Calu3 (cell line): Measurements from ENCODE around the gene DNAH17. TPM values are rescaled to one million over a fixed set of nuclear protein-coding genes. Genes with fewer than 3 reads are reported as not detected.
A peak's percentile ranks its signal among the peaks of the same experiment; 100 is the strongest.

ENCODE experiments used
- BruUV-seq: library from RNA; stranded (reverse); fragments of 400-500 nt; replicated peaks from 2 replicates; lab custom pipeline; 2021; lab: Mats Ljungman, UMichigan
- CTCF ChIA-PET: fragments of 300-600 bp; sonication (Branson Sonifier 250); formaldehyde crosslinking; loops from one replicate; lab custom pipeline; 2022; ENCODE audit warnings: antibody characterized with exemption; lab: Charles Lee
- DNase-seq: peaks from one replicate; pipeline ENCODE4 v3.0.0; 2022
- H3K27ac Mint-ChIP-seq: one replicate; pipeline ENCODE4 v1.8.0; 2022; ENCODE audit warnings: mixed read lengths; ENCODE audit not compliant: unreplicated experiment
- H3K27me3 Mint-ChIP-seq: one replicate; pipeline ENCODE4 v1.8.0; 2022; ENCODE audit warnings: mixed read lengths; ENCODE audit not compliant: unreplicated experiment
- H3K36me3 Mint-ChIP-seq: one replicate; pipeline ENCODE4 v1.8.0; 2022; ENCODE audit warnings: mild to moderate bottlenecking, moderate library complexity, mixed read lengths; ENCODE audit not compliant: insufficient read depth, unreplicated experiment
- H3K4me1 Mint-ChIP-seq: one replicate; pipeline ENCODE4 v1.8.0; 2022; ENCODE audit warnings: mild to moderate bottlenecking, low read depth, mixed read lengths; ENCODE audit not compliant: unreplicated experiment
- H3K4me3 Mint-ChIP-seq: one replicate; pipeline ENCODE4 v1.8.0; 2022; ENCODE audit warnings: mild to moderate bottlenecking, low read depth, moderate library complexity, mixed read lengths; ENCODE audit not compliant: unreplicated experiment
- H3K9me3 Mint-ChIP-seq: one replicate; pipeline ENCODE4 v1.8.0; 2022; ENCODE audit warnings: low read depth, mixed read lengths; ENCODE audit not compliant: unreplicated experiment
- CTCF ChIP-seq: fragments of 200-600 bp; IDR thresholded peaks from one replicate; pipeline ENCODE4 v1.8.0; 2022; ENCODE audit warnings: antibody characterized with exemption; ENCODE audit not compliant: unreplicated experiment
- intact Hi-C: fragments of 100-400 bp; cut with micrococcal nuclease; formaldehyde crosslinking; loops from one replicate; pipeline ENCODE4 v1.10.0; 2022; ENCODE audit not compliant: unreplicated experiment
- total RNA-seq: library from RNA; stranded (reverse); gene quantifications from 2 replicates; pipeline ENCODE4 v1.2.3, GENCODE V29; 2022

The DNAH17 gene
- total RNA-seq, 1 experiment from 2014 or later = 0.19 TPM

- TF ChIP-seq CTCF = no peak
- no TSS peak for BruUV-seq
- intact Hi-C loops = loop anchor here (5.0 kb wide), 1 partner anchor 73 kb away; no protein-coding TSS in a partner anchor
- no peaks in the 10 kb centered on the region for H3K36me3 Mint-ChIP-seq
- H3K4me3 Mint-ChIP-seq = no peak overlapping the region
- no peaks in the 10 kb centered on the region for H3K9me3 Mint-ChIP-seq
- CTCF ChIA-PET = no interaction called here
- peaks cover 32% of the 10 kb centered on the region for H3K27me3 Mint-ChIP-seq
- no peak for DNase-seq
- H3K4me1 Mint-ChIP-seq = no peaks in the 10 kb centered on the region
- no peak overlapping the region for H3K27ac Mint-ChIP-seq
These were observed 78.3 kb downstream of the DNAH17 start for GRCh38 chr17:78498848-78499247.

- Mint-ChIP-seq H3K36me3 (no peaks in the 10 kb centered on the region), H3K27me3 (peaks cover 49% of the 10 kb centered on the region)
- CTCF ChIA-PET = interaction anchor here (0.7 to 1.4 kb wide), 10 partner anchors 15 to 213 kb away, joined by 3 to 14 read pairs (median 4); no protein-coding TSS in a partner anchor
These were observed 80.1 kb downstream of the DNAH17 start for GRCh38 chr17:78497115-78497540.

GRCh38 chr17:78496311-78496710 lies 80.9 kb downstream of the DNAH17 start:
- BruUV-seq = no TSS peak
- peaks cover 57% of the 10 kb centered on the region for H3K27me3 Mint-ChIP-seq
- CTCF ChIA-PET = interaction anchor here (1.1 to 1.4 kb wide), 3 partner anchors 72 to 212 kb away, joined by 4 to 14 read pairs (median 5); no protein-coding TSS in a partner anchor
- intact Hi-C loops = loop anchor here (2.0 to 5.0 kb wide), 2 partner anchors 76 to 212 kb away; no protein-coding TSS in a partner anchor
- H3K27ac Mint-ChIP-seq = no peak overlapping the region
- no peak overlapping the region for H3K4me3 Mint-ChIP-seq
- no peak for DNase-seq
- H3K9me3 Mint-ChIP-seq = no peaks in the 10 kb centered on the region
- TF ChIP-seq CTCF = no peak
- no peaks in the 10 kb centered on the region for H3K36me3 Mint-ChIP-seq
- no peaks in the 10 kb centered on the region for H3K4me1 Mint-ChIP-seq

More at GRCh38 chr17:78497115-78497540, 80.1 kb downstream of the DNAH17 start:
- peak; percentile 79 for TF ChIP-seq CTCF
- intact Hi-C loops = loop anchor here (1.0 to 5.0 kb wide), 3 partner anchors 75 to 212 kb away; no protein-coding TSS in a partner anchor
- Mint-ChIP-seq H3K4me3 (no peak overlapping the region), H3K9me3 (no peaks in the 10 kb centered on the region), H3K27ac (no peak overlapping the region), H3K4me1 (no peaks in the 10 kb centered on the region)
- DNase-seq = peak; percentile 84
- BruUV-seq = no TSS peak

GRCh38 chr17:78495634-78496033 lies 81.6 kb downstream of the DNAH17 start:
- CTCF ChIA-PET = interaction anchor here (0.5 kb wide), 1 partner anchor 14 kb away, joined by 3 read pairs; no protein-coding TSS in a partner anchor
- peaks cover 64% of the 10 kb centered on the region for H3K27me3 Mint-ChIP-seq
- H3K36me3 Mint-ChIP-seq = no peaks in the 10 kb centered on the region
- no peak for DNase-seq
- no peak overlapping the region for H3K27ac Mint-ChIP-seq
- intact Hi-C loops = loop anchor here (2.0 to 5.0 kb wide), 2 partner anchors 77 to 213 kb away; no protein-coding TSS in a partner anchor
- no peak overlapping the region for H3K4me3 Mint-ChIP-seq
- BruUV-seq = no TSS peak
- no peaks in the 10 kb centered on the region for H3K4me1 Mint-ChIP-seq
- H3K9me3 Mint-ChIP-seq = no peaks in the 10 kb centered on the region
- TF ChIP-seq CTCF = no peak
